Superior temporal gyrus (tissue), 1 donor: ENCODE measurements around the gene LRP4.
"Not testable (repeated sequence)": the region's sequence is repeated elsewhere in the genome, so short reads cannot be mapped to it uniquely, and the experiment has no call there.

ENCODE experiments used
- DNase-seq: peaks from one replicate; pipeline ENCODE4 v3.0.0-alpha.2; 2016; ENCODE audit errors: extremely low spot score

The LRP4 gene

DNA sequence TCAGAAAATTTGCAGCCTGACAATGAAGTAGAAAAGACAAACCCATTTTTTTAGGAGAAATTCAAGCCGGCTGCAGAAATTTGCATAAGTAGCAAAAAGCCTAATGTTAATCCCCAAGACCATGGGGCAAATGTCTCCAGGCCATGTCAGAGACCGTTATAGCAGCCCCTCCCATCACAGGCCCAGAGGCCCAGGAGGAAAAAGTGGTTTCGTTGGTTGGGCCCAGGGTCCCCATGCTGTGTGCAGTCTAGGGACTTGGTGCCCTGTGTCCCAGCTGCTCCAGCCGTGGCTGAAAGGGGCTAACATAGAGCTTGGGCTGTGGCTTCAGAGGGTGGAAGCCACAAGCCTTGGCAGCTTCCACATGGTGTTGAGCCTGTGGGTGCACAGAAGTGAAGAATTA, 9.6 kb upstream of the LRP4 start:
- DNase-seq = not testable (repeated sequence)

DNA sequence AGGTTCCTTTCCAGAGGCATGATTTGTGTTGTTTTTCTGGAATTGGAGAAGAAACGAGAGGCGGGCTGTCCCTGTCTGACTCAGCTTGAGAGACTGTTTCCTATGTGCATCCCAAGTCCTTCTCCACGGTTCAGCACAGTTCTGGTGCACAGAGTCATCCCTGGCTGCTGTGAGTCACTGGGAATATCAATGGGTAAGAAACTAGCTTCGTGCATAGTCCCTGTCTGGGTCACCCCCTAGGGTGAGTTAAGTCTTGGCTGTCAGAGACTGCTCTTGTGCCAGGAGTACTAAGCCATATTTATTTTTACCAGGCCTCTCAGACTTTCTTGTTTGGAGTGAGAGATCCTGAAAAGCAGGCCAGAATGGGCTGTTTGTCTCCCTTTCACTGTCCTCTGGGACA, 2.4 kb upstream of the LRP4 start:
- DNase-seq = peak; percentile 18

DNA sequence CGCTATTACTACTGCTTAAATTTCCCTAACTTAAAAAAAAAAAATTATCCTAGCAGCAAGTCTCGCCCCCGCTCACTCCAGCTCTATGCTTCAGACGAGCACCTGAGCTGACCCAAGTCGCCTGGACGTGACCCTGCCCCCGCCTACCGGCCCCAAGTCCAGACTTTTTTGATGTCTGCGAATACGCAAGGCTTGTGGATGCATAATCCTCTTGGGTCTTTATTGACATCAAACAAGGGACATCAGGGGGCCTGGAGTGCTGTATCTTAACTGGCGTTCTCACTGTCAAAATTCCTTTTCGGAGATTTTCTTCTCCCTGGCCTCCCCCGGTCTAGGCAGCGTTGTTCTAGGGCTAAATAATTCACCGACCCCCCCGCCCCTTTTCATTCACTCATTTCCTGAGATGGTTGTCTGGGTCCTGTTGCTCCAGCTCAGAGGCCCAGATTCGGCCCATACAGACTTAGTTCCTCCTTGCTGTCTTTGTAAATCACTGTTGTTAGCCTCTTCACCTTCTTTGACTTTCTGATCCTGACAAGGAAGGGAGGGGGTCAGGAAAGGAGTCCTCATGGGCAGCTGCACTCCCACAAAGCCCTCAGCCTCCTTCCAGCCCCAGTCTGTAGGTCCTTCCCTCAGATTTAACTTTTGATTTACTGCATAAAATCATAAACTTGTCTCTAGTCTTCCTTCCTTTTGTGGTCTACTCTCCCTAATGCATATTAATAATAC, 601 bp upstream of the LRP4 start:
- peak; percentile 20 for DNase-seq

DNA sequence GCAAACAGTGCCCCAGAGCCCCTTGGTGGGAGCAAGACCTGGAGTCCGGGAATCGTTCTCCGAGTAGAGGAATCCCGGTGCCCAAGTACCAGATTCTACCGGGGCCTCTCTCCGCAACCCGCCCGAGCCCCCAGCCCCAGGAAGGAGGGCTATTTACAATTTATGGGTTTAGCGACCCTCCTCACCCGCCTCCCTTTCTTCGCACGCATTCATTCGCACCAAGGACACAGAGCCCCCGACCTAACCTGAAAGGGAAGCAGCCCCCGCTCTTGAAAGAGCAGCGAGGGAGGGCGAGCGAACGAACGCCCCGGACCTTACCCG, 628 bp downstream of the LRP4 start:
- DNase-seq = no peak

DNA sequence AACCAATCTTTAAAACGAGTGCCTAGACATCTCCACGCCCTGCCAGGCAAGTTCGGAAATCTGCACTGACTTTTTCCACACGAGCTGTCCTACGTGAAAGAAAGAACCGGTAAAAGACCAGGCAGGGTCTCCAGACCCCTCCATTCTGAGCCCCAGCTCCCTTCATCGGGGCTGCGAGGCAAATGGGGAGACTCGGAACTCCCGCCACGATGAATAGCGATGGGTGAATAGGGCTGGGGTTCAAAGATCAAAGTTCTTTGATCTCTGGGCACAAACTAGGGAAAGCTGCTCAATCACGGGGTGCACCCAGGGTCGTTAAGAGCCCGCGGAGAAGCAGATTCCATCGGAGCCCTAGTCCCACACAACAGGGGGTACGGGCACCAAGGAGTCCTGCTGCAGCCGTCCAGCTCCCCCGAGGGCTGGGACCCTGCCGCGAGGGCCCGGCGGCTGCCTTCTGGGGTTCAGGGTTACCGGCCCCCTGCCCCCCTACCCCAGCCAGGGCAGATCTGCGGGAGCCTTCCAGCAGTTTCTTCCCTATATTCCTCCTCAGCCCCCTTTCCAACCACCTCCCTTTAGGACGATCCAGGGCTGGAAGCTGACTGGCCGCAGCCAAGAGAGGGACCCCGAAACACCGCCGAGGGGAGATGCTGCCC, 1.1 kb downstream of the LRP4 start:
- DNase-seq = no peak

DNA sequence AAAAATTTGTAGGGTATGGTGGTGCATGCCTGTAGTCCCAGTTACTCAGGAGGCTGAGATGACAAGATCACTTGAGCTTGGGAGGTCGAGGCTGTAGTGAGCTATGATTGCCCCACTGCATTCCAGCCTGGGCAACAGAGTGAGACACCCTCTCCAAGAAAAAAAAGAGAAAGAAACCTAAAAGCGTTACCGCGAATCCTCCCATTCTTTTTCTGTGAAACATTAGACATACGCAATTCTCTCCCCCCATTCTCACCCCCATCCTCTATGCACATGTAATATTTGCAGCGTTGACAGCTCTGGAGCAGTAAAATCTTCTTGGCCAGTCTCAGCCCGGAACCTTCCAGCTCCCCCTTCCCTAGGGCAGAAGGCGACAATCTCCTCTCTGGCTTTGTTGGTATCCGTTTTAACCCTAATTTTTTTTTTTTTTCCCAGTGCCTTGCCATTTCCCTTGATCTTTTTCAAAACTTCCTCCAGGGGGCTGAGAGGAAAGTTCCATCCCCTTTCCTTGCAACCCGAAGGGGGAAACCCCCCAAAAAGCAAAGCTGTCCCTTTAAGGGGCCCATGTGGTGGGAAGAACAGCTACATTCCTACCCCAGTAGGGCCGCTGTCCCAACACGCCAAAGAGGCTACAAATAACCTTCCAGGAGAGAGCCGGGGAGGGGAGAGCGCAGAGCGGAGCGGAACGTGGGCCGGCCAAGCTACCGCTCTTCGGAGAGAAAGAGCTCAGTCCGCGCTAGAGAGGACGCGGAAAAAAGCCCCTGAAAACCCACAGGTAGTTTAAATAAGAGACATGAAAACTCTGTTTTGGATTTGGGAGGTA, 1.9 kb downstream of the LRP4 start:
- DNase-seq = peak; percentile 66

DNA sequence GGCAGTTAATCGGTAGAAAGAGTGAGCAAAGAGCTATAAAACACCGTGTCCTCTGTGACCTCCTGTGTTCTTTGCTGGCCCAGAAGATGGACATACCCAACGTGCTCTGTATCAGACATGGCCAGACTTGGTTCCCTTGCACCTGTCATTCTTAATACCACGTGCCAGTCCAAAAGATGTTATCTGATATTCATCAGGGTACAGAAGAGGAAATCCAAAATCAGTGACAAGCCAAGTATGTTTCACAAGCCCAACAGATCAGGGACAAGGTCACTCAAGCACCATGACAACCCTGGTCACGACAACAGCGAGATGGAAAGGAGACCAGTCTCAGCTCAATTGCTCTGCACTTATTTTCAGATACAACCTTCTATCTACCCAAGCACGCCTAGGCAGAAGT, 3.4 kb downstream of the LRP4 start:
- DNase-seq = no peak

DNA sequence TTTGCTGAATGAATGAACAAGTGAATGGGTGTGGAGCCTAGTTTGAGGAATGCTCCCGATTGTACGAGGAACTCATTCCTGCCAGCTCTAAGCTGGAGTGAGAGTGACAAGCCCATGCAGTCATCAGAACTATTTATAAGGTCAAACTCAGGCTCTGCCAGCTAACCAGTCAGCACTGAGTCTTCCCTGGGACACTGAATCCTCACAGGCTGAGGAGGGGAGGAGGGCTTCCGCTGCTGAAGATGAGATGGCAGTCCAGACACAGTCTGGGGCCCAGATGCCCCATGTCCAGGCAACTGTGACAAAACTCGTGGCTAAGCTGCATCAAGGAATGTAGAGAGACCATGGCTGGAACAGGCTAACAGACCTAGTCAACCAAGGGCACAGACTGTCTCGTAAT, 4.0 kb downstream of the LRP4 start:
- DNase-seq = peak; percentile 42

DNA sequence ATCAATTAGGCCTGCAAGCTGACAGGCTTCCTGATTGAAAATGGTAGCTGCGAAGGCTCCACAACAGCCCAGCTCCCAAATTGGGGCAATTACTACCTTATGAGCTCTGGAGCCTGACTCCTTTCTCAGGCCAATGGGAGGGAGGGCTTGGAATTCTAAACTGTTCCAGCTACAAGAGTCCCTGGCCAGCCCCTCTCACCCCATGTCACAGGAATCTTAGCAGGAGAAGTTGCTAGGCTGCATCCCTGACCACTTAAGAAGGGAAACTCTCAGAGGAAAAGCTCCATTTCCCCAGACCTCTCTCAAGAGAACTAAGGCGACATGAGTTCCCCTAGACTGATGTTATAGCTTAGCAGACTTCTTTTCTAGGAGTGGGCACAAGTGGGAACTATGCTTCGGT, 4.9 kb downstream of the LRP4 start:
- peak; percentile 31 for DNase-seq

DNA sequence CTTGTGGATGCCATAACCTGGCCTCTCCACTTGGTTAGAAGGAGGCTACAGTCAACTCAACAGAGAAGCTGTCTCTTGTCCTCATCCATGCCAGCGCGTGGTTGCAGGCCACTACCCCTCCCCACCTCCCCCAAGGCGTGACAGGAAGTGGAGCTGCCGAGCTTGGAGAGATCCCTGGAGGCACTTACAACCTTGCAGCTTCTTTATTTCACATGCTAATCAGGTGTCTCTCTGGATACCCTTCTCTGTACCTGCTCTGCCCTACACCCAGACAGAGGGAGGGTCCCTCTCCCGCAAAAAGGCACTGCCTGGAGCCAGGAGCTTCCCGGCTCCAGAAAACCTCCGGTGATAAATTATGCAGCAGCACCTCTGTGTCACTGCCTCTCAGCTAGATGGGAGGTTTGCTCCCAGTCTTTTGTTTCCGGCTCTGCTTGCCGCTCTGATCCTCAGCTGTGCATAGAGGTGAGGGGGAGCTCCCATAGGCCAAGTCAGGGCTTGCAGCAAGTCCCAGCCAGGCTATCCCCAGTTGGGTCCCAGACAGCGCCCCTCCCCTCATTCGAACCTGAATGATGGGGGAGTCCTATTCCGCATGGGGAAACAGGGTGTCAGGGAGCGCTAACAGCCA, 5.7 kb downstream of the LRP4 start:
- peak; percentile 29 for DNase-seq

DNA sequence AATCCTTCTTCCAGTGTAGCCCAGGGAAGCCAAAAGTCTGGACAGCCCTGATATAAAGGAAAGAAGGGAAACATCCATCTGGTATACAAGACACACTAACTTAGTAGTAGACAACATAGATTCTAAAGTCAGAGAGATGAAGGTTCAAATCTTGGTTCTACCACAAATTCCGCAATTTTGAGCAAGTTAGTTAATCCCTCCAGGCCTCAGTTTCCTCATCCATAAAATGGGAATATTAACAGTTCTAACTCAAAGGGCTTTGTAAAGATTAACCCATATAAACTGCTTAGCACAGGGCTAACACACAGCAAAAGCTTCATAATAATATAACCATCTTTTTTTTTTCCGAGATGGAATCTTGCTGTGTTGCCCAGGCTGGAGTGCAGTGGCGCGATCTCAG, 10.7 kb downstream of the LRP4 start:
- DNase-seq = no peak

DNA sequence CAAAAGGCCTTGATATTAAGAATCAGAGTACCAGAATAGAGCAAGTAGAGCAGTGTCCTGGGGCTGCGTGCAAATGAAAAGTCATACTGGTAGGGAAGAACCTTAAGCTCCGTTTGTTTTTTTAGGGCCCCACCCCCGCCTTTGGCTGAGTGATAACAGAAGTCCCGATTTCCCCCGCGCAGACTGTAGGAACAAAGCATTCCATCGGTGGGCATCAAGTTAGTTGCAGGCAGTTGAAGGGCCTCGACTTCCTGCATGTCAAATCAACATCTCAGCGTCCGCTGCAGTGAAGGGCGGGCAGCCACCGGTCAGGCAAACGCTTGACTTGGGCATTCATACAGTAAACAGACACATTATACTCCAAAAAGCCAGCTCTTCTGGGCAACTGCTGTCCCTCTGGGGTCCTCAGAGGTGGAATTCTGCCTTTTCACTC, 11.7 kb downstream of the LRP4 start:
- peak; percentile 57 for DNase-seq

DNA sequence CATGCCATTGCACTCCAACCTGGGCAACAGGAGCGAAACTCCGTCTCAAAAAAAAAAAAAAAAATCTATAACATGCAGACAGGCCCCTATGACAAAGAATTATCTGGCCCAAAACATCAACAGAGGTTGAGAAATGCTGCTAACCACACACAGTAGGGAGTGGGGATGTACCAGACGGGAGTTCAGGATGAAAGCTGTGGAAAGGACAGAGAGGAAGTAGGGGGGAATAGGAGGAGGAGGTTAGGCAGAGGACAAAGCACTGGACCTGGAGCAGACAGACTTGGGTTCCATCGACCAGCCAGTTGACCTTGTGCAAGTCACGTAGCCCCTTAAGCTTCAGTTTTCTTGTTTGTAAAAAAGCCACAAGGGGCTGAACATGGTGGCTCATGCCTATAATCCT, 12.5 kb downstream of the LRP4 start:
- DNase-seq = no peak

DNA sequence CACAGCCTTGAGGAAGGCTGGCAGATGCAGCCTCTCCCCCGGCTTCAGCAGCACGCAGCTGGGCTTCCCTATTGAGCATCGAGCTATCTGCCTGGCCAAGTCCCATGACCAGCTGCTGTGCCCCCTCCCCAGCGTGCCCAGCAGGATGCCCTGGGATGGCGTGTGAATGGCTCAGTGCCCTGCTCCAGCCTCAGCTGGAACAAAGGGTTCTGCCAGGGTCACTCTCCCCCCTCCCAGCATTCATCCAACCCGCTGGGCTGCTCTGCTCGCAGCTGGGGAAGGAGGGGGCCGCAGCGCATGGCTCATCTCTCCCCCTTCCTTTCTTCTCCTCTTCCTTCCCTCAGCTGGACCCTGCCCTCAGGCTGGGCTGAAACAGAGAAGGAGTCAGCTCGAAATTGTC, 14.5 kb downstream of the LRP4 start:
- peak; percentile 97 for DNase-seq

DNA sequence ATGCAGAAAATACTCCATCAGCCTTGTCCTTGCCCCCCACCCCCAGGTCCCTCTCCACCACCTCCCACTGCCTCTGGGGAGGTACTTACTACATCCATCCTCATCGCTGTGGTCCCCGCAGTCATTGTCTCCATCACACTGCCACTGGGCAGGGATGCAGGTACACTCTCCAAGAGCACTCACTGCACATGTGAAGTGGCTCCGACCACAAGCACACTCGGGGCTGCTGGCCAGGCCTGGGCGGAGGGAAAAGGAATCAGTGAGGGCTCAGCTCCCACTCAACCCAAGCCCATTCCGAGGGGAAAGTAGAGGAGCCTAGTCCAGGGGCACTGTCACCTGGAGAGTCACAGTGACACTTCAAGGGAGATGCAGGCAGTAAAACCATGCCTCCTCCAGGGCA, 15.7 kb downstream of the LRP4 start:
- DNase-seq = no peak

DNA sequence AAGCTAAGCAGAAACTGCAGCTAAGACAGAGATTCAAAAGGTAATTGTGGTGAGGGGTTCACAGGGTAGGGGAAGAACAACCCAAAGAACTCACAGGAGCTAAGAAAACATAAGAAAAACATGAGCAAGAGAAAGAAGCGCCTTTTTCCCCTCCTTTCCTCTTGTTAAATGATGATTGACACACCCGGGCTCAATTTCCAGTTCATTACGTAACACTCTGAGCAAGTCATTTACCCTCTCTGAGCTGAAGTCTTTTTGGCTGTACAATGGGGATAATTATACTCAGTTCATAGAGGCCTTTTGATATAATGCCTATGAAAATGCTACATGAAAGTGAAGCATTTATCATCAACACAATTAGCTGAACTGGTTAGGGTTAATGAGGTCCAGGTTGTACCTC, 17.2 kb downstream of the LRP4 start:
- peak; percentile 69 for DNase-seq

DNA sequence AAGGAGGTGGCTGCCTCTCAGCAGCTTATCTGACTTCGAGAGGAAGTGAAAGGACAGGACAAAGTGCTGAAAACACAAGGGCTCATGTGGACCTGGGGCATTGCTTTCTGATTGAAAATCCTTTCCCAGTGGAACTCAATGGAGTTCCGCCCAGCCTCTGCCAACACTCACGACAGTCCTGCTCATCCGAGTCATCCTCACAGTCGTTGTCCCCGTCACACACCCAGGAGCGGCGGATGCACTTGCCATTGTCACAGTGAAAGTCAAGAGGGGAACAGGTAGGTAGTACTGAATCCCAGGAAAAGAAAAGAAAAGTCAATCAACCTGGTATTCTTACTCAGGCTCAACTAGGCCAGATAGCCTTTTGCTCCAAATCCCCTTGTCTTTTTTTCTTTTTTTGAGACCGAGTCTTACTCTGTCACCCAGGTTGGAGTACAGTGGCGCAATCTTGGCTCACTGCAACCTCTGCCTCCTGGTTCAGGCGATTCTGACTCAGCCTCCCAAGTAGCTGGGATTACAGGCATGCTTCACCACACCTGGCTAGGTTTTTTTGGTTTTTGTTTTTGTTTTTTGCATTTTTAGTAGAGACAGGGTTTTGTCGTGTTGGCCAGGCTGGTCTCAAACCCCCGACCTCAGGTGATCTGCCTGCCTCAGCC, 18.1 kb downstream of the LRP4 start:
- DNase-seq = no peak

DNA sequence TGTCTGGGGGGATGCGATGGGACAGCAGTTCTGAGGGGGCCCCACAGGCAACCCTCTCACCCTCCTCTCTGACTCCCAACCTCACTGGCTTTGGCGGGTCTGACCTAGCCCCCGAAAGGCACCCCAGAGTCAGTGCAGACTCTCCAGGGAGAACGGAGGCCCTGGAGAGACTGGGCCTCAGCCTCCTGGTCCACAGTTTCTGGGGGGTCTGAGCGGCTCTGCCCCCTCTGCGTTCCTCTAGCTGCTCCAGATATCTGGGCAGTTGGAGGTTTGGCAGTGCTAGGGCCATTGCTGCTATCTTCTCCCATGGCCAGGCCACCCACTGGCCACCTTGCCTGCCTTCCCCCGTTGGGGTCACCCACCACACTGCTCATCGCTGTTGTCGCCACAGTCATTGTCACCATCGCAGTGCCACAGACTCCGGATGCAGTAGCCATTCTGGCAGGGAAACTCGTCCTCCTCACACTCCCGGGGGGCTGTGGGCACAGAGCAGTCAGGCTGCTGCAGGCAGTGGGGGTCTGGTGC, 18.8 kb downstream of the LRP4 start:
- no peak for DNase-seq

DNA sequence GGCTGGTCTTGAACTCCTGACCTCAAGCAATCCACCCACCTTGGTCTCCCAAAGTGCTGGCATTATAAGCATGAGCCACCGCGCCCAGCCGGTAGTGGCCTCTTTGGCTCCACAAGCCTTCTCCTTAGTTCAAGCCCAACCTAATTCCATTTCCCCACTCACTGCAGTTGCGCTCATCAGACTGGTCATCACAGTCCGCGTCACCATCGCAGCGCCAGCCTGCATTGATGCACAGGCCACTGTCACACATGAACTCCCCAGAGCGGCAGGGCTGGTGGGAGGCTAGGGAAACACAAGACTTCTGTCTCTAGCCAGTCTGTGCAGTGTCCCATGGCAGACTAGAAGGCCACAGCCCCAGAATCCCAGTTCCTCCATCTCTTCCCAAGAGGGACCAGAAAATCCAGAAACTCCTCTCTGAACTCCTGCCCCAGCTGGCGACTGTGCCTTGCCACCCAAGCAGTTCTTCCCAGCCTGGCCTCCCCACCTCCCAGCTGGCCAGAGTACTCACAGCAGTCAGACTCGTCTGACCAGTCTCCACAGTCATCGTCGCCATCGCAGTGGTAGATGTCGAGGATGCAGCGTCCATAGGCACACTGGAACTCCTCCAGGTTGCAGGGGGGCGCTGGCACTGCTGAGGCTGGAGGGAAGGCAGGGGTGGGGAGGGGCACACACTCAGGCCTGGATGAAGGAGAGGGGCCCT, 19.8 kb downstream of the LRP4 start:
- DNase-seq = no peak

DNA sequence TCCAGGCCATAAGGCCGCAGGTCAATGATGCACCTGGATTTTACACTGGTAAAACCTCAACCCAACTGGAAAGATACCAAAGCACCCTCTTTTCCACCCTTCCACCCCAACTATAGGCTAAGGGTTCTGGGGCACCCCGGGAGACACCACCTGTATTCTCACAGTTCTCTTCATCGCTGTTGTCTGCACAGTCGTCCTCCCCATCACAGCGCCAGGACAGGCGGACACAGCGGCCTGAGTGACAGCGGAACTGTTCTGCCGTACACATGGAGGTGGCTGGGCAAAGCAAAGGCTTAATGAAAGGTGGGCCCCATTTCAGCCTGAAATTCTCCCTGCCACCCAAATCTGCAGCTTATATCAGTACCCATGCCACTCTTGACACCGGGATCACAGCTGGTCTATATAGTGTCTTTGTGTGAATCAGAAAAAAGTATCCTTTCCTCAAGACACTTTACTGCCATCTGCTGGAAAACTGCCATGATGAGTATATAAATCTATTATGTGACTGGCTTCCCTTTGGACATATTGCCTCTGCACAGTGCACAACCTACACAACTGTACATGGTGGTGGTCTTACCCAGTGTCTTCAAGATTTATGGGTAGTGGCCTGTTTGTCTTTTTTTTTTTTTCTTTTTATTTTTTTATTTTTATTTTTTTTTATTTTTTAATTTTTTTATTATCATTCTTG, 21.5 kb downstream of the LRP4 start:
- peak; percentile 59 for DNase-seq
